Adrenal gland (tissue), 12 donors: ENCODE data around the gene CPXM1. TPM values are rescaled to one million over a fixed set of nuclear protein-coding genes. Genes with fewer than 3 reads are reported as not detected.
A peak's percentile ranks its signal among the peaks of the same experiment; 100 is the strongest.

Experiments used
- DNase-seq, 7 donors: peaks; one replicate each; pipeline ENCODE4 v3.0.0-alpha.2; 2019 to 2020
- H3K27ac ChIP-seq, 5 donors: fragments of 200-600 bp; sonication (generic) in 4 of 5; 1 replicate in 3 of 5; 2 replicates in 2 of 5; pipeline versions ENCODE4 v1.5.1 to v1.8.0; 2016 to 2020; ENCODE audit warnings: mild to moderate bottlenecking in 1 of 5
- H3K27me3 ChIP-seq: fragments of 200-600 bp; 2 replicates; pipeline ENCODE4 v1.8.0; 2021
- H3K36me3 ChIP-seq, 2 donors: fragments of 200-600 bp; replicated peaks in 1 of 2; 1 replicate in 1 of 2; 2 replicates in 1 of 2; pipeline versions ENCODE4 v1.5.1 to v1.8.0; 2018 to 2022
- H3K4me1 ChIP-seq, 2 donors: fragments of 200-600 bp; replicated peaks in 1 of 2; 1 replicate in 1 of 2; 2 replicates in 1 of 2; pipeline versions ENCODE4 v1.5.1 to v1.8.0; 2018 to 2021
- H3K4me3 ChIP-seq, 4 donors: fragments of 200-600 bp; sonication (generic) in 3 of 4; one replicate each; pipeline ENCODE4 v1.5.1; 2016 to 2018
- H3K9me3 ChIP-seq, 3 donors: fragments of 200-600 bp; sonication (generic) in 1 of 3; replicated peaks in 1 of 3; 1 replicate in 2 of 3; 2 replicates in 1 of 3; pipeline versions ENCODE4 v1.5.1 to v1.8.0; 2016 to 2021
- POLR2A ChIP-seq, 2 donors: fragments of 450-650 bp; IDR thresholded peaks; one replicate each; pipeline ENCODE4 v1.6.1; 2017; ENCODE audit warnings: antibody characterized with exemption in 2 of 2, mild to moderate bottlenecking in 2 of 2, moderate library complexity in 1 of 2
- WGBS, 4 donors: extraction: QIAGEN DNeasy Blood & Tissue Kit in 2 of 4; methylation state at CpG; one replicate each; pipeline versions ENCODE4 v1.1.5 to v1.1.7; 2013 to 2017; 5-methylcytosine and 5-hydroxymethylcytosine counted together
- intact Hi-C, 2 donors: fragments of 100-400 bp; cut with DNase I; formaldehyde crosslinking; loops; one replicate each; pipeline versions ENCODE4 v1.14.1 to v1.15.0; 2022 to 2023
- polyA plus RNA-seq, 3 donors: library from polyadenylated mRNA; stranded (reverse); fragments of 200-250 nt in 2 of 3; fragments of 350-450 nt in 1 of 3; fragmentation: Illumina TruSeq in 1 of 3; extraction: RNeasy Lipid Tissue Mini Kit (QIAGEN cat#74804) in 1 of 3; gene quantifications; one replicate each; pipeline ENCODE4 v1.2.3, GENCODE V29; 2013 to 2014
- total RNA-seq, 9 donors: library from RNA; depleted of rRNA in 4 of 9; stranded (reverse); fragments of >200 nt in 4 of 9; fragments of 120-200 nt in 1 of 9; fragmentation: NEBNext Ultra II Directional in 1 of 9; extraction: Animal tissue kit (Norgen Biotek cat#: 25700) in 1 of 9; gene quantifications; one replicate each; pipeline versions ENCODE4 v1.1.0 to v1.2.4, GENCODE V29; 2013 to 2023
- TF ChIP-seq, protein P1 (sequence below), 6 experiments: fragments of 450-650 bp in 4 of 6; fragments of 200-600 bp in 2 of 6; sonication (generic) in 1 of 6; IDR thresholded peaks; 1 replicate in 5 of 6; 2 replicates in 1 of 6; pipeline versions ENCODE4 v1.5.1 to v1.8.0; 2016 to 2021; ENCODE audit warnings: antibody characterized with exemption in 6 of 6, mild to moderate bottlenecking in 2 of 6, moderate library complexity in 1 of 6
- donor health status: healthy with polysubstance abuse.
- donor health status: Bipolar disorder and iron deficiency.
- donor health status: DM: yes; HTN: yes; CAD: no.
- donor health status: DM: no; HTN: no; CAD: no.
- donor health status: DM: no; HTN: no; CAD: no.
- donor health status: DM: yes; HTN: yes; CAD: no.

CPXM1 gene
- total and polyA plus RNA-seq, 12 donors = 2.5 to 21.8 (median 11.2) TPM

DNA sequence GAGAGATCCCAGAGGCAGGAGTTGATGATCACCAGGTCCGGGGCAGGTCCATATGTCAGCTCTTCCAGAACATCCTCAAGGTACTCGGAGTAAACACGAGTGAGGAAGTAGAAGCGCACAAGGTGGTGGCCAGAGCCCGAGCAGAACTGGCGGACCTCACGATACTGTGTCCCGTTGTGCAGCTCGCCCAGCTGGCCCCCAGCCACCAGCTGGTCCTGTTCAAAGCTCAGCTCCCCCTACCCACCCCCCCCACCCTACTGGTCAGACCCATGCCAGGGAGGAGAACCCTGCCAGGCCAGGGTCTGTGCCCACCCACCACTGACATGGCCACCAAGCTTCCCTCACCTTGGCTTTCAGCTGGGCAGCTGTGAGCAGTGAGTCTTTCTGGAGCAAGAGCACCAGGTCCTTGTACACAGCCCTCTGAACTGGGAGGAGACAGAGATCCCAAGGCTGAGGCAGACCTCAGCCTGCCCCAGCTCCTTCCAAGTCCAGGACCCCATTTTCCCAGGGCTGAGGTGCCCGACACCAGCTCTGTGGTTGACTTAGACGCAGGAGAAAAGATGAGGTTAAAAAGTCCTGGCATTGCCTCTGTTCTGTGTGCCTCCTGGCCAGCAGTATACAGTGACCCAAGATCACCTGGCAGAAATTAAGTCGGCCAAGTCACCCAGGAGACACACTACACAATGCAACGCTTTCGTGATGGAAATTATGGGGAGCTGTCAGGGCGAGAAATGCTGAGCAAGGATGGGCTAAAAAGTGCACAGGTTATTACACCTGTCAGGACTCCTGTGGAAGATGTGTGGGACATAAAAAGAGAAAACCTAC lies 38.6 kb upstream of the CPXM1 start:
- DNase-seq = peak in 1 of 7 donors; percentile 19
- WGBS, 4 donors = 96 to 98% (median 98%) methylated on average over 9 to 15 of the region's 15 CpGs
- no peaks in the 10 kb centered on the region for H3K9me3 ChIP-seq

DNA sequence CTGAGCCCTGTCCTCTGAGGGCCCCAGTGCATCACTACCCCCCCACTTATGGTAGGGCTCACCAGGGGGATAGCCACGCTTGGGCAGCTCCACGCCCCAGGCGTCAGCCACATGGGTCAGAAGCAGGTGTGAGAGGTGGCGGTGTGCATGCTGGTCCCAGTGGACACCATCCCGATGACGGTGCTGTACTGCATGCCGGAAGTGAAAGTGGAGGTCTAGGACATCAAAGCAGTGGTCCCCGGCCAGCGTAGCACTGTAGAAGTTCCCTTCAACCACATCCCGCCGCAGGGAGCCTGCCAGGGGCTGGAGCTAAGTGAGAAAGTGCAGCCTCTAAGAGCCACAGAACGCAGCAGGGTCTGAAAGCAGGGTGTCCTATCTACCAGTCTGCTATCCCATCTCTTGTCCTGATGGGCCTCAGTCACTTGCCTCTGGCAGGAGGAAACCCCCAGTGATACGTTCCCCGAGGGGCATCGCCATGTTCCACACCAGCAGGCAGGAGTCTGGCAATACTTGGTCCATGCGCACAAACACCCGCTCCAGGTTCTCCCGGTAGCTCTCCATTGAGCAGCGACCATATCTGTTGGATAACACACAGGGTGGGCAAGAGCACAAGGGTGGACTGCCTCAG lies 37.9 kb upstream of the CPXM1 start:
- intact Hi-C loops = no loop called here
- H3K9me3 ChIP-seq = no peaks in the 10 kb centered on the region
- no peak for TF ChIP-seq POLR2A (IDR thresholded peaks at IDR 0.05)
- TF ChIP-seq, protein P1, sequence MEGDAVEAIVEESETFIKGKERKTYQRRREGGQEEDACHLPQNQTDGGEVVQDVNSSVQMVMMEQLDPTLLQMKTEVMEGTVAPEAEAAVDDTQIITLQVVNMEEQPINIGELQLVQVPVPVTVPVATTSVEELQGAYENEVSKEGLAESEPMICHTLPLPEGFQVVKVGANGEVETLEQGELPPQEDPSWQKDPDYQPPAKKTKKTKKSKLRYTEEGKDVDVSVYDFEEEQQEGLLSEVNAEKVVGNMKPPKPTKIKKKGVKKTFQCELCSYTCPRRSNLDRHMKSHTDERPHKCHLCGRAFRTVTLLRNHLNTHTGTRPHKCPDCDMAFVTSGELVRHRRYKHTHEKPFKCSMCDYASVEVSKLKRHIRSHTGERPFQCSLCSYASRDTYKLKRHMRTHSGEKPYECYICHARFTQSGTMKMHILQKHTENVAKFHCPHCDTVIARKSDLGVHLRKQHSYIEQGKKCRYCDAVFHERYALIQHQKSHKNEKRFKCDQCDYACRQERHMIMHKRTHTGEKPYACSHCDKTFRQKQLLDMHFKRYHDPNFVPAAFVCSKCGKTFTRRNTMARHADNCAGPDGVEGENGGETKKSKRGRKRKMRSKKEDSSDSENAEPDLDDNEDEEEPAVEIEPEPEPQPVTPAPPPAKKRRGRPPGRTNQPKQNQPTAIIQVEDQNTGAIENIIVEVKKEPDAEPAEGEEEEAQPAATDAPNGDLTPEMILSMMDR (IDR thresholded peaks at IDR 0.05) = no peak

More for the DNA sequence above, 38.6 kb upstream of the CPXM1 start:
- H3K4me1 ChIP-seq = peaks cover 12 to 17% of the 10 kb centered on the region in 2 donors
- intact Hi-C loops = no loop called here
- H3K4me3 ChIP-seq = no peak overlapping the region
- H3K27me3 ChIP-seq = no peaks in the 10 kb centered on the region
- H3K36me3 ChIP-seq = no peaks in the 10 kb centered on the region
- H3K27ac ChIP-seq = no peak overlapping the region
- TF ChIP-seq POLR2A (IDR thresholded peaks at IDR 0.05) = no peak
- TF ChIP-seq, protein P1 (IDR thresholded peaks at IDR 0.05) = no peak

DNA sequence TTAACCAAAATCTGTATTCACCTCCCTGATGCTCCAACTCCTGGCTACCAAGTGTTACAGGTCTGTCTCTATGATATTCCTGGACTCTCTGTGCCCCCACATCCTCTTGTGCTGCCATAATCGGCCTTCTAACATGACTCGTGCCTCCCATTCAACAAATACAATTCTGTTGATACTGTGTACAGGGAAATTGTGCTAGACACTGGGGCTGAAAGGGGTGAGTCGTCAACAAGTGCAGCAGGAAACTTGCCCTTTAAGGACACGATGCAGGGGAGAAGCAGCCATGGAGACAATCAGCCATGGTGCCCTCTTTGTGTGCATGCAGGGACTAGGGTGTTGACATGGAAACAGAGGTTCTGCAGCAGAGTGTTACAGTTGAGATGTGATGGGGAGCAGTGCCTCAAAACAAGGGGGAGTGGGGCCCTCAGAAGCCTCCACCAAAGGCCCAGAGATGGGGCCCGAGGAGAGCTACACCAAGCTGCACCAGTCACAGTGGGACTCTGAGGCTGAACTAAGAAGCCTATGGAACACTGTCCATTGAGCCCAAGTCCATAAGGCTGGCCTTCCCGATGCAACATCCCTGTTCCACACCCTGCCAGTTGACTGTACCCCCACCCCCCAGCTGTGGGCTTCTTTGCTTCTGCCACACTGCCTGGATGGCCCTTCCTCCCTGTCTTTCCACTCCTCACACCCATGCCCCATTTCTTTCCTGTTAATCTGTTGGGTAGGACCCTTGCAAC lies 37.0 kb upstream of the CPXM1 start:
- TF ChIP-seq, protein P1 (IDR thresholded peaks at IDR 0.05) = no peak
- TF ChIP-seq POLR2A (IDR thresholded peaks at IDR 0.05) = no peak
- no peak overlapping the region for H3K4me3 ChIP-seq
- intact Hi-C loops = no loop called here

More for the DNA sequence above, 37.9 kb upstream of the CPXM1 start:
- Histone ChIP-seq H3K27ac (no peak overlapping the region), H3K4me3 (no peak overlapping the region), H3K36me3 (no peaks in the 10 kb centered on the region), H3K27me3 (no peaks in the 10 kb centered on the region), H3K4me1 (peaks cover 12 to 17% of the 10 kb centered on the region in 2 donors)
- peak in 2 of 7 donors; percentile 19 to 43 for DNase-seq
- 96 to 99% (median 98%) methylated on average over 18 to 19 of the region's 19 CpGs for WGBS, 4 donors

DNA sequence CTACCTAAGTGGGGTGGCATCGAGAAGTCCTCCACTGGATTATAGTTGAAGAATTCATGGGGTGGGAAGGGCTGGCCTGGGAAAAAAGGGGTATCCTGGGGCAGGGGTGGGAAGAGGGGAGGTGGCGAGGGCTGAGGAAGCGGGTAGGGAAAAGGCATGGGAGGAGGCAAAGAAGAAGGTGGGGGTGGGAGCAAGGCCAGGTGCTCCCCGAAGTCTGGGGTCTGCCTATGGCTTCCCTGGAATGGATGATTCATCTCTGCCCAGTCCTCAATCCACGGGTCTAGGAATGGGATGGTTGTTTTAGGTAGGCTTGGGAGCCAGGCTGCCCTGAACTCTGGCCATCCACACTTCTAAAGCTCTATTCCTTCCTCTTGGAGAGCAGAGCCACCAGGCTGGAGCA lies 35.6 kb upstream of the CPXM1 start:
- TF ChIP-seq POLR2A (IDR thresholded peaks at IDR 0.05) = no peak
- TF ChIP-seq, protein P1 (IDR thresholded peaks at IDR 0.05) = no peak
- Histone ChIP-seq H3K36me3 (no peaks in the 10 kb centered on the region), H3K27me3 (no peaks in the 10 kb centered on the region), H3K4me1 (peaks cover 5 to 6% of the 10 kb centered on the region in 2 donors), H3K27ac (no peak overlapping the region), H3K4me3 (no peak overlapping the region), H3K9me3 (no peaks in the 10 kb centered on the region)
- intact Hi-C loops = no loop called here
- DNase-seq = no peak
- 93 to 100% (median 96%) methylated on average over 5 of the region's 5 CpGs for WGBS, 4 donors

More for the DNA sequence above, 37.0 kb upstream of the CPXM1 start:
- peaks cover 12 to 17% of the 10 kb centered on the region in 2 donors for H3K4me1 ChIP-seq
- peak in 1 of 7 donors; percentile 7 for DNase-seq
- 92 to 93% (median 92%) methylated on average over 5 to 6 of the region's 6 CpGs for WGBS, 4 donors
- no peaks in the 10 kb centered on the region for H3K9me3 ChIP-seq
- no peak overlapping the region for H3K27ac ChIP-seq
- no peaks in the 10 kb centered on the region for H3K27me3 ChIP-seq
- H3K36me3 ChIP-seq = no peaks in the 10 kb centered on the region
